SK-N-SH (cell line): ENCODE data around the gene ST6GALNAC6. TPM values are rescaled to one million over a fixed set of nuclear protein-coding genes. Genes with fewer than 3 reads are reported as not detected.

ENCODE experiments used
- CTCF ChIA-PET: fragments of 300-600, 350-600 bp; formaldehyde crosslinking; extraction: SDS; loops from one replicate; lab custom pipeline; 2021; lab: Yijun Ruan, JAX
- POLR2A ChIA-PET: fragments of 350-600 bp; sonication (Branson Sonifier 250); formaldehyde crosslinking; extraction: SDS; loops from one replicate; lab custom pipeline; 2020; ENCODE audit warnings: antibody characterized with exemption, inconsistent platforms; lab: Yijun Ruan, JAX
- DNase-seq: peaks from one replicate; pipeline ENCODE4 v3.0.0; 2012
- H2AFZ ChIP-seq: fragments of 200-600 bp; sonication (generic); 2 replicates; pipeline ENCODE4 v1.8.1; 2016; ENCODE audit warnings: antibody characterized with exemption, mild to moderate bottlenecking, low read depth
- H3F3A ChIP-seq: fragments of 200-600 bp; sonication (generic); replicated peaks from 2 replicates; pipeline ENCODE3; 2016; ENCODE audit warnings: antibody characterized with exemption, mild to moderate bottlenecking; ENCODE audit not compliant: insufficient read depth
- H3K27ac ChIP-seq, 2 experiments: fragments of 200-500 bp in 1 of 2; fragments of 200-600 bp in 1 of 2; sonication (Bioruptor generic) in 1 of 2; sonication (generic), shearing (Covaris generic) in 1 of 2; 2 replicates each; pipeline versions ENCODE4 v1.5.1 to v1.6.1; 2014 to 2016; ENCODE audit warnings: low read depth in 2 of 2, inconsistent platforms in 1 of 2, low read length in 1 of 2, mild to moderate bottlenecking in 1 of 2, mixed read lengths in 1 of 2
- H3K27me3 ChIP-seq: fragments of 200-600 bp; sonication (generic), shearing (Covaris generic); 2 replicates; pipeline ENCODE4 v1.6.1; 2016; ENCODE audit warnings: mixed run types; ENCODE audit not compliant: insufficient read depth
- H3K36me3 ChIP-seq, 2 experiments: fragments of 200-500 bp in 1 of 2; fragments of 200-600 bp in 1 of 2; sonication (Bioruptor generic) in 1 of 2; sonication (generic) in 1 of 2; replicated peaks in 1 of 2; 2 replicates each; pipeline versions ENCODE3 to v1.5.1; 2014 to 2016; ENCODE audit warnings: low read length in 1 of 2, mild to moderate bottlenecking in 1 of 2; ENCODE audit not compliant: insufficient read depth in 2 of 2, control insufficient read depth in 1 of 2
- H3K4me1 ChIP-seq, 2 experiments: fragments of 200-500 bp in 1 of 2; fragments of 200-600 bp in 1 of 2; sonication (Bioruptor generic) in 1 of 2; sonication (generic), shearing (Covaris generic) in 1 of 2; 2 replicates each; pipeline versions ENCODE4 v1.5.1 to v1.6.1; 2014 to 2016; ENCODE audit warnings: low read depth in 1 of 2, low read length in 1 of 2, mixed run types in 1 of 2; ENCODE audit not compliant: insufficient read depth in 2 of 2, control insufficient read depth in 1 of 2
- H3K4me2 ChIP-seq: fragments of 200-600 bp; sonication (generic), shearing (Covaris generic); 2 replicates; pipeline ENCODE4 v1.6.1; 2017; ENCODE audit warnings: mixed run types
- H3K4me3 ChIP-seq, 2 experiments: fragments of 200-500 bp in 1 of 2; fragments of 200-600 bp in 1 of 2; sonication (Bioruptor generic) in 1 of 2; sonication (generic), shearing (Covaris generic) in 1 of 2; 2 replicates each; pipeline versions ENCODE4 v1.5.1 to v1.8.1; 2014 to 2016; ENCODE audit warnings: low read depth in 2 of 2, inconsistent platforms in 1 of 2, low read length in 1 of 2, mild to moderate bottlenecking in 1 of 2, mixed read lengths in 1 of 2, moderate library complexity in 1 of 2
- H3K79me2 ChIP-seq: fragments of 200-600 bp; sonication (generic); 2 replicates; pipeline ENCODE4 v1.8.1; 2017; ENCODE audit warnings: mild to moderate bottlenecking; ENCODE audit not compliant: insufficient read depth
- H3K9ac ChIP-seq: fragments of 200-600 bp; sonication (generic); 2 replicates; pipeline ENCODE4 v1.6.1; 2017; ENCODE audit warnings: mixed run types
- H3K9me2 ChIP-seq: fragments of 200-600 bp; sonication (generic); 2 replicates; pipeline ENCODE4 v1.6.1; 2017; ENCODE audit warnings: mixed run types
- H3K9me3 ChIP-seq: fragments of 200-600 bp; sonication (generic); 2 replicates; pipeline ENCODE4 v1.6.1; 2017; ENCODE audit warnings: mixed run types, mild to moderate bottlenecking, moderate library complexity
- H4K20me1 ChIP-seq: fragments of 200-600 bp; sonication (generic); 2 replicates; pipeline ENCODE4 v1.6.1; 2017; ENCODE audit warnings: mild to moderate bottlenecking, mixed run types; ENCODE audit not compliant: insufficient read depth
- ELF1 ChIP-seq: IDR thresholded peaks from 2 replicates; pipeline ENCODE4 v1.4.0; 2012
- FOXM1 ChIP-seq: IDR thresholded peaks from 2 replicates; pipeline ENCODE4 v1.4.0; 2012; ENCODE audit warnings: low read depth, mild to moderate bottlenecking
- GATA2 ChIP-seq: sonication (generic); formaldehyde crosslinking; IDR thresholded peaks from 2 replicates; pipeline ENCODE4 v1.5.0; 2020; ENCODE audit warnings: mild to moderate bottlenecking, missing genetic modification reagents
- NFIC ChIP-seq: IDR thresholded peaks from 2 replicates; pipeline ENCODE4 v1.4.0; 2012; ENCODE audit warnings: borderline replicate concordance
- POLR2AphosphoS5 ChIP-seq: IDR thresholded peaks from 2 replicates; pipeline ENCODE4 v1.6.1; 2012; ENCODE audit warnings: low read depth, low read length
- RAD21 ChIP-seq: IDR thresholded peaks from 2 replicates; pipeline ENCODE4 v1.6.1; 2012; ENCODE audit warnings: mild to moderate bottlenecking, low read length
- RXRA ChIP-seq: IDR thresholded peaks from 2 replicates; pipeline ENCODE4 v1.4.0; 2012; ENCODE audit warnings: low read depth, mild to moderate bottlenecking, borderline replicate concordance
- SIN3A ChIP-seq: IDR thresholded peaks from 2 replicates; pipeline ENCODE4 v1.6.1; 2012; ENCODE audit warnings: low read depth, mild to moderate bottlenecking, low read length, moderate library complexity, borderline replicate concordance
- TAF1 ChIP-seq: IDR thresholded peaks from 2 replicates; pipeline ENCODE4 v1.6.1; 2012; ENCODE audit warnings: low read depth, mild to moderate bottlenecking, low read length, moderate library complexity, borderline replicate concordance
- TCF12 ChIP-seq: IDR thresholded peaks from 2 replicates; pipeline ENCODE4 v1.4.0; 2012
- TEAD4 ChIP-seq: IDR thresholded peaks from 2 replicates; pipeline ENCODE4 v1.4.0; 2012; ENCODE audit warnings: mild to moderate bottlenecking, borderline replicate concordance; ENCODE audit not compliant: insufficient read depth
- WGBS: methylation state at CpG from one replicate; pipeline ENCODE4 v1.1.6; 2017; ENCODE audit warnings: low lambda C conversion rate; 5-methylcytosine and 5-hydroxymethylcytosine counted together
- polyA plus RNA-seq, 3 experiments: library from polyadenylated mRNA; depleted of rRNA; stranded (reverse); fragments of >200 nt; gene quantifications; 2 replicates each; pipeline ENCODE4 v1.2.3, GENCODE V29; 2012
- TF ChIP-seq, protein P1 (sequence below): fragments of 200-600 bp; sonication (generic); IDR thresholded peaks from 2 replicates; pipeline ENCODE4 v1.6.1; 2017; ENCODE audit warnings: antibody characterized with exemption, mild to moderate bottlenecking, moderate library complexity
- TF ChIP-seq, protein P2 (sequence below): fragments of 150-350 bp; IDR thresholded peaks from 2 replicates; pipeline ENCODE4 v1.6.1; 2016; ENCODE audit warnings: mild to moderate bottlenecking, low read depth, low read length
- TF ChIP-seq, protein P3 (sequence below): IDR thresholded peaks from 2 replicates; pipeline ENCODE4; 2012
- TF ChIP-seq, protein P4 (sequence below): IDR thresholded peaks from 2 replicates; pipeline ENCODE4 v1.4.0; 2012; ENCODE audit warnings: low read depth
- TF ChIP-seq, protein P5 (sequence below): IDR thresholded peaks from 2 replicates; pipeline ENCODE4 v1.4.0; 2012; ENCODE audit warnings: low read depth, borderline replicate concordance

The ST6GALNAC6 gene
- polyA plus RNA-seq, 1 of the 3 experiments (the other 2 are of a cell fraction): 34.8 TPM

DNA sequence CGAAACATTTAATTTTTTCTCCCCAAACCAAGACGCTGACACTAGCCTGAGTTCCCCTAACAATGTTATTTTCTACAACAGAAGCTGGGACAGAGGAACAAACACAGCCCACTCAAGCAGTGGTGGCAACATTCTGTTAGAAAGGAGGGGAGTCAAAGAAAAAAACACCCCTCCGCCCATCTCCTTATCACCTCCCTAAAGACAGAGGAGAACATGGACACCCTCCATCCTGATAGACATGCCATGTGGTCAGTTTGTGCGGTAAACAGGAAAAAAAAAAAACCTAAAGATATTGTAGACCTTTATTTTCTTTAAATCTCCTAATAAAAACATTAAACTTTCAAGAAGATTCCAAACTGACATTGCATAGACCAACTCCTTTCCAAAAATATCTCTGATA lies 41.2 kb upstream of the ST6GALNAC6 start:
- H2AFZ ChIP-seq: no peak overlapping the region
- TF ChIP-seq RXRA (no peak), SIN3A (no peak), NFIC (no peak), RAD21 (no peak), POLR2AphosphoS5 (no peak), ELF1 (no peak), TEAD4 (no peak), TCF12 (no peak), FOXM1 (no peak), TAF1 (no peak), GATA2 (CRISPR knock-in tag) (no peak)
- TF ChIP-seq, protein P1, sequence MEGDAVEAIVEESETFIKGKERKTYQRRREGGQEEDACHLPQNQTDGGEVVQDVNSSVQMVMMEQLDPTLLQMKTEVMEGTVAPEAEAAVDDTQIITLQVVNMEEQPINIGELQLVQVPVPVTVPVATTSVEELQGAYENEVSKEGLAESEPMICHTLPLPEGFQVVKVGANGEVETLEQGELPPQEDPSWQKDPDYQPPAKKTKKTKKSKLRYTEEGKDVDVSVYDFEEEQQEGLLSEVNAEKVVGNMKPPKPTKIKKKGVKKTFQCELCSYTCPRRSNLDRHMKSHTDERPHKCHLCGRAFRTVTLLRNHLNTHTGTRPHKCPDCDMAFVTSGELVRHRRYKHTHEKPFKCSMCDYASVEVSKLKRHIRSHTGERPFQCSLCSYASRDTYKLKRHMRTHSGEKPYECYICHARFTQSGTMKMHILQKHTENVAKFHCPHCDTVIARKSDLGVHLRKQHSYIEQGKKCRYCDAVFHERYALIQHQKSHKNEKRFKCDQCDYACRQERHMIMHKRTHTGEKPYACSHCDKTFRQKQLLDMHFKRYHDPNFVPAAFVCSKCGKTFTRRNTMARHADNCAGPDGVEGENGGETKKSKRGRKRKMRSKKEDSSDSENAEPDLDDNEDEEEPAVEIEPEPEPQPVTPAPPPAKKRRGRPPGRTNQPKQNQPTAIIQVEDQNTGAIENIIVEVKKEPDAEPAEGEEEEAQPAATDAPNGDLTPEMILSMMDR: no peak
- TF ChIP-seq, protein P2, sequence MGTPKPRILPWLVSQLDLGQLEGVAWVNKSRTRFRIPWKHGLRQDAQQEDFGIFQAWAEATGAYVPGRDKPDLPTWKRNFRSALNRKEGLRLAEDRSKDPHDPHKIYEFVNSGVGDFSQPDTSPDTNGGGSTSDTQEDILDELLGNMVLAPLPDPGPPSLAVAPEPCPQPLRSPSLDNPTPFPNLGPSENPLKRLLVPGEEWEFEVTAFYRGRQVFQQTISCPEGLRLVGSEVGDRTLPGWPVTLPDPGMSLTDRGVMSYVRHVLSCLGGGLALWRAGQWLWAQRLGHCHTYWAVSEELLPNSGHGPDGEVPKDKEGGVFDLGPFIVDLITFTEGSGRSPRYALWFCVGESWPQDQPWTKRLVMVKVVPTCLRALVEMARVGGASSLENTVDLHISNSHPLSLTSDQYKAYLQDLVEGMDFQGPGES: no peak
- TF ChIP-seq, protein P3, sequence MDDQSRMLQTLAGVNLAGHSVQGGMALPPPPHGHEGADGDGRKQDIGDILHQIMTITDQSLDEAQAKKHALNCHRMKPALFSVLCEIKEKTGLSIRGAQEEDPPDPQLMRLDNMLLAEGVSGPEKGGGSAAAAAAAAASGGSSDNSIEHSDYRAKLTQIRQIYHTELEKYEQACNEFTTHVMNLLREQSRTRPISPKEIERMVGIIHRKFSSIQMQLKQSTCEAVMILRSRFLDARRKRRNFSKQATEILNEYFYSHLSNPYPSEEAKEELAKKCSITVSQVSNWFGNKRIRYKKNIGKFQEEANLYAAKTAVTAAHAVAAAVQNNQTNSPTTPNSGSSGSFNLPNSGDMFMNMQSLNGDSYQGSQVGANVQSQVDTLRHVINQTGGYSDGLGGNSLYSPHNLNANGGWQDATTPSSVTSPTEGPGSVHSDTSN: no peak
- TF ChIP-seq, protein P4, sequence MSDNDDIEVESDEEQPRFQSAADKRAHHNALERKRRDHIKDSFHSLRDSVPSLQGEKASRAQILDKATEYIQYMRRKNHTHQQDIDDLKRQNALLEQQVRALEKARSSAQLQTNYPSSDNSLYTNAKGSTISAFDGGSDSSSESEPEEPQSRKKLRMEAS: no peak
- TF ChIP-seq, protein P5, sequence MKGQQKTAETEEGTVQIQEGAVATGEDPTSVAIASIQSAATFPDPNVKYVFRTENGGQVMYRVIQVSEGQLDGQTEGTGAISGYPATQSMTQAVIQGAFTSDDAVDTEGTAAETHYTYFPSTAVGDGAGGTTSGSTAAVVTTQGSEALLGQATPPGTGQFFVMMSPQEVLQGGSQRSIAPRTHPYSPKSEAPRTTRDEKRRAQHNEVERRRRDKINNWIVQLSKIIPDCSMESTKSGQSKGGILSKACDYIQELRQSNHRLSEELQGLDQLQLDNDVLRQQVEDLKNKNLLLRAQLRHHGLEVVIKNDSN: no peak
- H3K27ac ChIP-seq: no peak overlapping the region
- CTCF ChIA-PET: interaction anchor here (1.0 to 10.3 kb wide), 5 partner anchors 14 to 176 kb away, joined by 3 to 219 read pairs (median 55); no protein-coding TSS in a partner anchor
- POLR2A ChIA-PET: no interaction called here
- no peaks in the 10 kb centered on the region for H3K9me3 ChIP-seq
- H3K9me2 ChIP-seq: no peaks in the 10 kb centered on the region
- H3K79me2 ChIP-seq: peaks cover 21% of the 10 kb centered on the region
- H4K20me1 ChIP-seq: peaks cover 13% of the 10 kb centered on the region; the same call in 1 of the 2 replicates
- no peak overlapping the region for H3K4me2 ChIP-seq
- peaks cover 10 to 45% of the 10 kb centered on the region in 2 experiments for H3K4me1 ChIP-seq
- WGBS: 92% methylated on average over 4 of the region's 4 CpGs
- H3K27me3 ChIP-seq: no peaks in the 10 kb centered on the region
- no peak overlapping the region for H3K9ac ChIP-seq
- peaks cover 4 to 48% of the 10 kb centered on the region in 2 experiments for H3K36me3 ChIP-seq
- DNase-seq: no peak
- H3K4me3 ChIP-seq: no peak overlapping the region
- peaks cover 3% of the 10 kb centered on the region for H3F3A ChIP-seq
